Mesenchymal stem cell (in vitro differentiated cells and primary cell): ENCODE results near the gene LRRC3C.

Source experiments
- DNase-seq: peaks from one replicate; pipeline ENCODE4 v3.0.0-alpha.2; 2013
- H2AFZ ChIP-seq: one replicate; pipeline ENCODE4 v1.6.1; 2013; ENCODE audit warnings: low read depth, mild to moderate bottlenecking, control low read depth, inconsistent platforms, low read length, moderate library complexity
- H2AK5ac ChIP-seq: 2 replicates; pipeline ENCODE4 v1.6.1; 2013; ENCODE audit warnings: low read length, moderate library complexity, mild to moderate bottlenecking, inconsistent platforms; ENCODE audit not compliant: severe bottlenecking
- H2BK120ac ChIP-seq: one replicate; pipeline ENCODE4 v1.6.1; 2013; ENCODE audit warnings: low read depth, mild to moderate bottlenecking, inconsistent platforms, low read length, moderate library complexity
- H2BK12ac ChIP-seq, 2 experiments: one replicate each; pipeline ENCODE4 v1.6.1; 2013; ENCODE audit warnings: inconsistent platforms in 2 of 2, low read length in 2 of 2, mild to moderate bottlenecking in 2 of 2, moderate library complexity in 2 of 2, control low read depth in 1 of 2
- H2BK15ac ChIP-seq: one replicate; pipeline ENCODE4 v1.6.1; 2013; ENCODE audit warnings: mild to moderate bottlenecking, low read depth, inconsistent platforms; ENCODE audit not compliant: poor library complexity, severe bottlenecking
- H2BK5ac ChIP-seq: 2 replicates; pipeline ENCODE4 v1.6.1; 2013; ENCODE audit warnings: low read depth, mild to moderate bottlenecking, low read length, control low read depth, inconsistent platforms; ENCODE audit not compliant: poor library complexity, severe bottlenecking
- H3K14ac ChIP-seq, 2 experiments: one replicate each; pipeline ENCODE4 v1.6.1; 2013; ENCODE audit warnings: inconsistent platforms in 2 of 2, low read length in 2 of 2, control low read depth in 1 of 2, mild to moderate bottlenecking in 1 of 2, moderate library complexity in 1 of 2
- H3K18ac ChIP-seq, 2 experiments: one replicate each; pipeline ENCODE4 v1.6.1; 2013; ENCODE audit warnings: inconsistent platforms in 2 of 2, low read length in 2 of 2, control low read depth in 1 of 2, low read depth in 1 of 2, mild to moderate bottlenecking in 1 of 2
- H3K23ac ChIP-seq, 2 experiments: one replicate each; pipeline ENCODE4 v1.6.1; 2013; ENCODE audit warnings: inconsistent platforms in 2 of 2, low read length in 2 of 2, mild to moderate bottlenecking in 2 of 2, moderate library complexity in 2 of 2, control low read depth in 1 of 2
- H3K27ac ChIP-seq: 2 replicates; pipeline ENCODE4 v1.5.1; 2013; ENCODE audit warnings: mild to moderate bottlenecking, moderate library complexity, low read length, control low read depth, inconsistent platforms; ENCODE audit not compliant: poor library complexity, severe bottlenecking
- H3K27me3 ChIP-seq, 2 experiments: 2 replicates each; pipeline versions ENCODE4 v1.6.1 to v1.7.0; 2013; ENCODE audit warnings: low read length in 2 of 2, mild to moderate bottlenecking in 2 of 2, moderate library complexity in 2 of 2, control low read depth in 1 of 2, inconsistent platforms in 1 of 2; ENCODE audit not compliant: control insufficient read depth in 1 of 2, insufficient read depth in 1 of 2
- H3K36me3 ChIP-seq, 2 experiments: 2 replicates each; pipeline versions ENCODE4 v1.6.1 to v1.7.0; 2013; ENCODE audit warnings: low read length in 2 of 2, control low read depth in 1 of 2, inconsistent platforms in 1 of 2, low read depth in 1 of 2, mild to moderate bottlenecking in 1 of 2; ENCODE audit not compliant: insufficient read depth in 2 of 2, control insufficient read depth in 1 of 2
- H3K4ac ChIP-seq, 2 experiments: one replicate each; pipeline ENCODE4 v1.6.1; 2013; ENCODE audit warnings: inconsistent platforms in 2 of 2, low read length in 2 of 2, mild to moderate bottlenecking in 2 of 2, moderate library complexity in 2 of 2, control low read depth in 1 of 2, low read depth in 1 of 2
- H3K4me1 ChIP-seq: 2 replicates; pipeline ENCODE4 v1.6.1; 2013; ENCODE audit warnings: low read depth, low read length, control low read depth; ENCODE audit not compliant: control insufficient read depth, insufficient read depth
- H3K4me2 ChIP-seq: 2 replicates; pipeline ENCODE4 v1.6.1; 2013; ENCODE audit warnings: low read length, mild to moderate bottlenecking, inconsistent platforms; ENCODE audit not compliant: poor library complexity, severe bottlenecking
- H3K4me3 ChIP-seq, 2 experiments: 2 replicates each; pipeline versions ENCODE4 v1.5.1 to v1.7.0; 2013; ENCODE audit warnings: low read length in 2 of 2, mild to moderate bottlenecking in 2 of 2, control low read depth in 1 of 2, low read depth in 1 of 2; ENCODE audit not compliant: insufficient read depth in 1 of 2
- H3K79me1 ChIP-seq: replicated peaks from 2 replicates; pipeline ENCODE4 v1.6.1; 2013; ENCODE audit warnings: mild to moderate bottlenecking, control low read depth, low read length, inconsistent platforms; ENCODE audit not compliant: poor library complexity, severe bottlenecking
- H3K9ac ChIP-seq: 2 replicates; pipeline ENCODE4 v1.7.0; 2013; ENCODE audit warnings: mild to moderate bottlenecking, low read length, moderate library complexity
- H3K9me3 ChIP-seq: 2 replicates; pipeline ENCODE4 v1.7.0; 2013; ENCODE audit warnings: mild to moderate bottlenecking, low read length; ENCODE audit not compliant: control insufficient read depth
- H4K8ac ChIP-seq: one replicate; pipeline ENCODE4 v1.6.1; 2013; ENCODE audit warnings: inconsistent platforms, mild to moderate bottlenecking, low read length, moderate library complexity
- H4K91ac ChIP-seq: one replicate; pipeline ENCODE4 v1.6.1; 2013; ENCODE audit warnings: mild to moderate bottlenecking, low read length, inconsistent platforms
- WGBS: methylation state at CpG from one replicate; pipeline ENCODE4 v1.1.7; 2013; ENCODE audit warnings: mixed read lengths; 5-methylcytosine and 5-hydroxymethylcytosine counted together

LRRC3C gene

GRCh38 chr17:39954876-39955275 is 27.3 kb downstream of the LRRC3C start:
- H2AK5ac ChIP-seq, result no peak overlapping the region
- no peak overlapping the region for H3K18ac ChIP-seq
- no peak overlapping the region for H3K9ac ChIP-seq
- H3K4me2 ChIP-seq, result no peak overlapping the region
- no peak overlapping the region for H2BK5ac ChIP-seq
- no peak overlapping the region for H2AFZ ChIP-seq
- H3K79me1 ChIP-seq, result no peaks in the 10 kb centered on the region
- H2BK15ac ChIP-seq, result no peak overlapping the region
- no peak overlapping the region for H3K4me3 ChIP-seq
- H4K91ac ChIP-seq, result no peak overlapping the region
- no peaks in the 10 kb centered on the region for H3K9me3 ChIP-seq
- 51% methylated on average over 3 of the region's 4 CpGs for WGBS
- no peak overlapping the region for H2BK12ac ChIP-seq
- peaks cover 0 to 4% of the 10 kb centered on the region in 2 experiments for H3K27me3 ChIP-seq
- no peak overlapping the region for H4K8ac ChIP-seq
- H3K36me3 ChIP-seq, result no peaks in the 10 kb centered on the region
- no peak overlapping the region for H2BK120ac ChIP-seq
- H3K27ac ChIP-seq, result no peak overlapping the region
- H3K4me1 ChIP-seq, result peaks cover 9% of the 10 kb centered on the region
- no peak for DNase-seq
- no peak overlapping the region for H3K23ac ChIP-seq
- H3K4ac ChIP-seq, result no peak overlapping the region
- H3K14ac ChIP-seq, result peak overlapping the region in 1 of 2 experiments; percentile 2

GRCh38 chr17:39955726-39956225 is 28.2 kb downstream of the LRRC3C start:
- WGBS, result 100% methylated on average over 1 of the region's 4 CpGs
- H3K27me3 ChIP-seq, result peaks cover 0 to 4% of the 10 kb centered on the region in 2 experiments
- DNase-seq, result no peak
- H3K4me3 ChIP-seq, result no peak overlapping the region
- no peak overlapping the region for H2BK15ac ChIP-seq
- no peak overlapping the region for H3K23ac ChIP-seq
- no peak overlapping the region for H2AFZ ChIP-seq
- no peak overlapping the region for H2BK120ac ChIP-seq
- no peak overlapping the region for H3K9ac ChIP-seq
- H4K91ac ChIP-seq, result no peak overlapping the region
- H3K4me2 ChIP-seq, result no peak overlapping the region
- no peak overlapping the region for H4K8ac ChIP-seq
- H2BK12ac ChIP-seq, result no peak overlapping the region
- H3K36me3 ChIP-seq, result no peaks in the 10 kb centered on the region
- no peaks in the 10 kb centered on the region for H3K9me3 ChIP-seq
- H2AK5ac ChIP-seq, result no peak overlapping the region
- H3K4me1 ChIP-seq, result peaks cover 9% of the 10 kb centered on the region
- H2BK5ac ChIP-seq, result no peak overlapping the region
- H3K4ac ChIP-seq, result no peak overlapping the region
- H3K27ac ChIP-seq, result no peak overlapping the region
- H3K14ac ChIP-seq, result no peak overlapping the region
- no peak overlapping the region for H3K18ac ChIP-seq
- H3K79me1 ChIP-seq, result no peaks in the 10 kb centered on the region

DNA sequence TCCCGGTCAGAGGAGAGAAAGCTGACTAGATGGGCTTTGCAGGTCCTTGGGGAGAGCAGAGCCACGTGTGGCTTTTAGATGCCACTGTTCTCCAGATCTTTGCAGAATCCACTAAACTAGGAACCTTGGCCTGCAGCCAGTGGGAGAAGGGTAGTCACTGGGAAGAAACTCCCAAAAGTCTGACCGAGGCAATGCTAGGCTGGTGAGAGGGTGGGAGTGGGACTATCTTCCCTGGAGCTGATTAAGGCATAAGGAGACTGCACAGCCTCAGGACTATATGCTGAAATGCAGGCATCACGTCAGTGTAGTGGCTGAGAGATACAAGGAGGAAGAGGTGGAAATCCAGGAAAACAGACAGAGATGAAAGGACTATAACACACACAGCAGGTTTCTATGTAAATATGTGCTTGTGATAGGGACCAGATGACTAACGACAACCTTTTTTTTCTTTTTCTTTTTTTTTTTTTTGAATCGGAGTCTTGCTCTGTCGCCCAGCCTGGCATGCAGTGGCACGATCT is 33.1 kb downstream of the LRRC3C start:
- no peak overlapping the region for H3K23ac ChIP-seq
- no peak overlapping the region for H2AK5ac ChIP-seq
- H3K9ac ChIP-seq, result peak overlapping the region; percentile 15
- no peak overlapping the region for H2BK120ac ChIP-seq
- no peak overlapping the region for H2BK5ac ChIP-seq
- H3K27ac ChIP-seq, result no peak overlapping the region
- no peak overlapping the region for H2BK15ac ChIP-seq
- no peaks in the 10 kb centered on the region for H3K79me1 ChIP-seq
- no peak overlapping the region for H4K91ac ChIP-seq
- H4K8ac ChIP-seq, result no peak overlapping the region
- H2AFZ ChIP-seq, result no peak overlapping the region
- 85% methylated on average over 8 of the region's 8 CpGs for WGBS
- H3K4me1 ChIP-seq, result peaks cover 2% of the 10 kb centered on the region
- no peak overlapping the region for H3K4me2 ChIP-seq
- no peak overlapping the region for H3K4me3 ChIP-seq
- peaks cover 3 to 16% of the 10 kb centered on the region in 2 experiments for H3K27me3 ChIP-seq
- no peak for DNase-seq
- no peak overlapping the region for H3K14ac ChIP-seq
- no peak overlapping the region for H3K4ac ChIP-seq
- no peaks in the 10 kb centered on the region for H3K9me3 ChIP-seq
- no peak overlapping the region for H2BK12ac ChIP-seq
- no peaks in the 10 kb centered on the region for H3K36me3 ChIP-seq
- H3K18ac ChIP-seq, result no peak overlapping the region

DNA sequence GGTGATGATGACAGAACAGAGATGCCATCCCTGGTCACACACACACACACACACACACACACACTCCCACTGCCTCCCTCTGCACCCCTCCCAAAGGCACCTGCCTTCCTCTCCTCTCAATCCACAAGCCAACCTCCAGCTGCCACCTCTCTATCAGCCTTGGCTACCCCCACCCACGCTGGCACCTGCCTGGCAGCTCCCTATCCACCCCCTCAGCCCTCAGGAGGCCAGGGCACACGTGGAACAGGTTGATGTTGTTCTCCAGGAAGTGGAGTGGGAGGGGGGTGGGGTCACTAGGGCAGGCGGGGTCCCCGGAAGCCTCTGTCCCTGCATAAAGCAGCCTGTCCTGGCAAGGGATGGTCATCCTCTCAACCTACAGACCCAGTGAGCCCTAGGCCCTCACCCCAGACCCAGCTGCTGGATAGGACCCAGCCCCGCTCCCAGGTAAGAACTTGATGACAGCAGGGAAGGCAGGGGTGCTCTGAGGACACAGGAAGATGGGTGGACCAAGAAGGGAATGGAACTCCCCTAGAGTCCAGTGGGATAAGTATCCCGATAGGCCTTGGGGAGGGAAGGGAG is 35.2 kb downstream of the LRRC3C start, which contains the start of gene GSDMA:
TSS of gene GSDMA (plus strand) at position 363 of the 579 bp plus-strand sequence. CDS start 2,684 bp downstream, outside the sequence.
- Histone ChIP-seq H2BK12ac (no peak within 1 kb of the TSS), H3K4me1 (peaks cover 2% of the 10 kb centered on the region), H3K79me1 (no peaks in the 10 kb centered on the region), H3K9ac (no peak within 1 kb of the TSS), H3K27me3 (peaks cover 3 to 34% of the 10 kb centered on the region in 2 experiments), H3K4me2 (no peak within 1 kb of the TSS), H3K23ac (no peak within 1 kb of the TSS), H4K8ac (no peak within 1 kb of the TSS), H2BK15ac (no peak within 1 kb of the TSS), H2BK120ac (no peak within 1 kb of the TSS), H4K91ac (peak within 1 kb of the TSS; percentile 31), H3K4me3 (no peak within 1 kb of the TSS), H3K14ac (no peak within 1 kb of the TSS), H2AK5ac (no peak within 1 kb of the TSS), H3K18ac (no peak within 1 kb of the TSS), H2BK5ac (no peak within 1 kb of the TSS), H3K9me3 (no peaks in the 10 kb centered on the region), H3K36me3 (no peaks in the 10 kb centered on the region), H2AFZ (no peak within 1 kb of the TSS), H3K27ac (no peak within 1 kb of the TSS), H3K4ac (no peak within 1 kb of the TSS)
- no peak for DNase-seq
- 94% methylated on average over 2 of the region's 6 CpGs for WGBS
